Astrocyte of the spinal cord (primary cell): ENCODE measurements around the gene MED20.

Experiments
- DNase-seq: peaks from one replicate; pipeline ENCODE4 v3.0.0; 2011; ENCODE audit warnings: low read depth, low spot score
- H3K4me3 ChIP-seq: 2 replicates; pipeline ENCODE4 v1.5.1; 2011; ENCODE audit warnings: low read depth, mild to moderate bottlenecking, low read length, moderate library complexity
- CTCF ChIP-seq: IDR thresholded peaks from 2 replicates; pipeline ENCODE4 v1.5.1; 2012; ENCODE audit warnings: low read depth, mild to moderate bottlenecking, low read length, inconsistent platforms
- in situ Hi-C: cut with HindIII; loops from 2 replicates; pipeline ENCODE4 v1.10.0; 2017; ENCODE audit warnings: low sequenced_read_pairs

Gene MED20

GRCh38 chr6:41941280-41942066, 20.5 kb upstream of the MED20 start, which contains the start of gene CCND3:
CCND3 (minus strand) TSS chr6:41941808; CDS start chr6:41941649, 159 bp downstream.
- no peak for TF ChIP-seq CTCF
- H3K4me3 ChIP-seq, result peak within 1 kb of the TSS; percentile 90
- peak; percentile 93 for DNase-seq
- in situ Hi-C loops, result no loop called here

DNA sequence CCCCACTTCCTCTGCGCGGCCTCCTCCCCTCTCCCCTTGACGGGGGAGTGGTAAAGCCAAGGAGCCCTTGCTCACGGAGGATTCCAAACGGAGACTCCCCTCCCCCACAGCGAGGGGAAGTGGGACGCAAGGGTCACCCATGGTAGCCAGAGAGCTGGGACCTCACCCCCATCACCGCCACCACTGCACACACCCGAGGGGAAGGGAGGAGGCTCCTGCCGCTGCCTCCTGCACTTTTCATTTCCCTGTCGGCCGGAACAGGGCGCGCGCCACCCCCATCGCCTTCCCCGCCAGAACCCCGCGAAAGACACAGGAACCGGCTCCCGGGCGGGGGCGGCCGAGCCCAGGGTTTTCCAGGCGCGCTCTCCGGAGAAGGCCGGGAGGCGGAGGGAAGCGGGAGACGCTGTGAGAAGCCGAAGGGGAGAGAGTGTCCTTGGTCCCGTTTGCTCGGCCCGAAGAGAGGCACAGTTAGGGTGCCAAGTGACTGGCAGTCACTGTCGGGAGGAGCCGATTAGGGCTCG, 19.9 kb upstream of the MED20 start:
- TF ChIP-seq CTCF, result no peak
- DNase-seq, result peak; percentile 25
- peak overlapping the region; percentile 90 for H3K4me3 ChIP-seq
- in situ Hi-C loops, result no loop called here

DNA sequence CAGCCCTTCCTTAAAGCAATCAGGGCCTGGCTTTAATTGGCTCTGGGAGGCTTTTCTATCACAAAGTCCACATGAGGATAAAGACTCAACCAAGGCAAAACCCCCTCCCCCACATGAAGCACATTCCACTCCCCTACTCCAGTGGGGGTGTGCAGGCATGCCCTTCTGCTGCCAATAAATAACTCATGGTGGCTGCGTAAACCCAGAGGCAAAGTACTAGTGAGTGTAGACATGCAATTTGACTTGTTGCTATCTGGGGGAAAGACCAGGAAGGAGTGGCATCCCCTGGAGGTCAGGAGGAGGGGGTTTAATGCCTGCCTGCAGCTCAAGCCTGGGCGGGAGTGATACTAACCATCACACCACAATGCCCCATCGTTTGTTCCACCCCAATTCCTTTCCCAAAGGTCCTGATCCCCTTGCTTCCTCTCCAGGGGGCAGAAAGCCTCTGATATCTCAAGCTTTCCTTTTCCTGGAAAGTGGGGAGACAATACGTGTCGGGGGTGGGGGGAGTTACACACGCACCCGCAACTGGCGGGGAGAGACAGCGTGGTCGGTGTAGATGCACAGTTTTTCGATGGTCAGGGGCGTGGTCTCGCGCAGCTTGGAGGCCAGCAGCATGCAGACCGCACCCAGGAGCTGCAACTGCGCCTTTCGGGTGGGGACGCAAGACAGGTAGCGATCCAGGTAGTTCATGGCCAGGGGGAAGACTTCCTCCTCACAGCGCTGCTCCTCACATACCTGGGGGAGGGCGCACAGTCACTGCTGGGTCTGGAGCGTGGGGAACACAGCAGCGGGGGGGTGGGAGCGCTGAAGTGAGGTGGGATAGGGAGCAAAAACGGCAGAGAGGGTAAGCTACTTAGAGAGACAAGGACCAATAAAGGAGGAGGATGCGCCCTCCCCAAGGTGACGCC, 19.2 kb upstream of the MED20 start:
- H3K4me3 ChIP-seq, result peak overlapping the region; percentile 90
- TF ChIP-seq CTCF, result no peak
- in situ Hi-C loops, result no loop called here
- DNase-seq, result peak; percentile 11

DNA sequence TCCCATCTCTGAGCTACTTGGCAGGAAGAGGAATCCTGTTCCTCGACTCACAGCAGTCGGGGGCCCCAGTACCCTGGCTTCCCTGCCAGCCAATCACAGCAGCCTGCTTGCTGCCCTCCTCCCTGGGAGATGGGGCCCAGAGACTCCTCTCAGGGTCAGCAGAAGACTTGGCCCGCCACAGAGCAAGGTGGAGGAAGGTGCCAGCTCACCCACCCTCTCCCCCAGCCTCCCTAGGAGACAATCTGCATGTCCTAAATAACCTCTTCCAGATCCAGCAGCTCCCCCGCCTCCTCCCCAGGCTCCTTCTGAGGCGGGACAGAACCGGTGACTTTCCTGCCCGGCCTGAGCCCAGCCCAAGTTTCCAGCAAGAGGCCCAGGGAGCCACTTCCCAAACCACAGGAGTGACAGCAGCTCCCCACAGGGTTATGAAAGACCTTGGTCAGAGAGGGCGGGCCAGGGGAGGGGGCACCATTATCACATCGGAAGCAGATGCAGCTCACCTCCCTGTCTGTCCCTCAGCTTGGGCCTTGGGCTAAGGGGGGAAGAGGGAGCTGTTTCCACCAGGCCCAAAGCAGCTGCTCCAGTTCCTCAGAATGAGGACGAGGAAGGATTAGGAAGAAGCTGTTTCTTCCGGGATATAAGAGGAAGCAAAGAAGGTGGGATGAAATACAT, 18.4 kb upstream of the MED20 start:
- H3K4me3 ChIP-seq, result no peak overlapping the region
- in situ Hi-C loops, result no loop called here
- DNase-seq, result peak; percentile 30
- no peak for TF ChIP-seq CTCF

DNA sequence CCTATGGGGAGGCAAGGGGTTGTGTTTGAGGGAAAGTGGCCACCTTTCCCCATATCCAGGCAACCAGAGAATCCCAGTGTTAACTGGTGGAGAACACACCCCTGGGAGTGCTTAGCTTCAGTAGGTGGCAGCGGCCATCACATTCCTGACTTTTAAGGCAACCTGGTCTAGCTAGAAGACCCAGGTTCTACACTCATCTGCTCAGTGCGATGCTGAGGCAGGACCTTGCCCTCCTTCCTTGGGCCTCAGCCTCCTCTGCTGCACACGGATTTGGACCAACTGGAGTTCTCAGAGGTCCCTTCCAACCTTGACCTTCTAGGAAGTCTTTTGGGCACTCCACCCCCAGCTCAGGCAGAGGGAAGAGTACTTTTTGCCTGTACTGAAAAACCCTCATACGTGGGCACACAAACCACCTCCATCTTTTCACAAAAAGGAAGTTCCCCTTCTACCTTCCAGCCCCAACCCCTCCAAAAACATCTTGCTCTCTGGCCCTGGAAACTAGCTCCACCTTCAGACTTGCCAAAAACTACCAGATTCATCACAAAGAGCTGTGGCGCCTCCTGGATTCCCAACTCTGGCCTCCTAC, 17.7 kb upstream of the MED20 start:
- no peak overlapping the region for H3K4me3 ChIP-seq
- no peak for DNase-seq
- no peak for TF ChIP-seq CTCF
- in situ Hi-C loops, result no loop called here
